ENCODE measurements around the gene SIGLEC1.
A peak's percentile ranks its signal among the peaks of the same experiment; 100 is the strongest.

DNA sequence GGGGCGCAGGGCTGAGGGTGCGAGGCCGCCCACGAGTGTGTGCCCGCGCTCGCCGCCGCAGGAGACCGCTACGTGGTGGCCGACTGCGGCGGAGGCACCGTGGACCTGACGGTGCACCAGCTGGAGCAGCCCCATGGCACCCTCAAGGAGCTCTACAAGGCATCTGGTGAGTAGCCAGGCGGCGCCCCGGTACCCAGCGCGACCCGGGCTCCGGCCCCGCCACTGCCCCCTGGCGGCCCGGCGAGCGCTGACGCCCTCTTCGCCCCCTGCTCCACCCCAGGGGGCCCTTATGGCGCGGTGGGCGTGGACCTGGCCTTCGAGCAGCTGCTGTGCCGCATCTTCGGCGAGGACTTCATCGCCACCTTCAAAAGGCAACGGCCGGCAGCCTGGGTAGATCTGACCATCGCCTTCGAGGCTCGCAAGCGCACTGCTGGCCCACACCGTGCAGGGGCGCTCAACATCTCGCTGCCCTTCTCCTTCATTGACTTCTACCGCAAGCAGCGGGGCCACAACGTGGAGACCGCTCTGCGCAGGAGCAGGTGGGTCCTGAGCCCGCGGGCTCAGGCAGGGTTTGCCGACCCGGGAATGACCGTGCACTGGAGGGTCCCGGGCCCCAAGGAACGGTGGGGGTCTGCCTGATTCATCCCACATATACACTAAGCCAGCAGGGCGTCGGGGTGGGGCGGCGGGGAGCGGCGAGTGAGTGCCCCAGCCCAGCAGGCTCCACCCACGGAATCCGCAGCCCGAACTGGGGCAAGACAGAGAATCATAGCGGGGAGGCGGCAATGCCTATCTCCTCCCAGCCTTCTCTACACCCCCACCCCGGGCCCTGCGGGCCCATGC lies 37.5 kb upstream of the SIGLEC1 start:
- TF ChIP-seq, protein P1, sequence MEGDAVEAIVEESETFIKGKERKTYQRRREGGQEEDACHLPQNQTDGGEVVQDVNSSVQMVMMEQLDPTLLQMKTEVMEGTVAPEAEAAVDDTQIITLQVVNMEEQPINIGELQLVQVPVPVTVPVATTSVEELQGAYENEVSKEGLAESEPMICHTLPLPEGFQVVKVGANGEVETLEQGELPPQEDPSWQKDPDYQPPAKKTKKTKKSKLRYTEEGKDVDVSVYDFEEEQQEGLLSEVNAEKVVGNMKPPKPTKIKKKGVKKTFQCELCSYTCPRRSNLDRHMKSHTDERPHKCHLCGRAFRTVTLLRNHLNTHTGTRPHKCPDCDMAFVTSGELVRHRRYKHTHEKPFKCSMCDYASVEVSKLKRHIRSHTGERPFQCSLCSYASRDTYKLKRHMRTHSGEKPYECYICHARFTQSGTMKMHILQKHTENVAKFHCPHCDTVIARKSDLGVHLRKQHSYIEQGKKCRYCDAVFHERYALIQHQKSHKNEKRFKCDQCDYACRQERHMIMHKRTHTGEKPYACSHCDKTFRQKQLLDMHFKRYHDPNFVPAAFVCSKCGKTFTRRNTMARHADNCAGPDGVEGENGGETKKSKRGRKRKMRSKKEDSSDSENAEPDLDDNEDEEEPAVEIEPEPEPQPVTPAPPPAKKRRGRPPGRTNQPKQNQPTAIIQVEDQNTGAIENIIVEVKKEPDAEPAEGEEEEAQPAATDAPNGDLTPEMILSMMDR (IDR thresholded peaks at IDR 0.05) = peak; percentile 44 to 76 (median 73)
- TF ChIP-seq POLR2A (IDR thresholded peaks at IDR 0.05) = no peak
